ENCODE results near the gene TRPM8.

- no peak for TF ChIP-seq RAD21 (IDR thresholded peaks at IDR 0.05; ENCODE audit: low read depth)
- no peak for TF ChIP-seq CEBPB (IDR thresholded peaks at IDR 0.05)
- no peak for TF ChIP-seq FOXM1 (IDR thresholded peaks at IDR 0.05; ENCODE audit: borderline replicate concordance, low read depth)
- no peak for TF ChIP-seq EGR1 (IDR thresholded peaks at IDR 0.05)
- TF ChIP-seq YY1 (IDR thresholded peaks at IDR 0.05; ENCODE audit: low read depth) = no peak
- no peak for TF ChIP-seq MAX (IDR thresholded peaks at IDR 0.05)
- TF ChIP-seq EP300 (IDR thresholded peaks at IDR 0.05; ENCODE audit: borderline replicate concordance) = no peak
- no peak for TF ChIP-seq TAF1 (IDR thresholded peaks at IDR 0.05; ENCODE audit: low read depth)
- no peak for TF ChIP-seq REST (IDR thresholded peaks at IDR 0.05; ENCODE audit: low read depth)
- TF ChIP-seq TCF12 (IDR thresholded peaks at IDR 0.05; ENCODE audit: low read depth) = no peak
- no peak for TF ChIP-seq USF1 (IDR thresholded peaks at IDR 0.05)
- no peak for TF ChIP-seq TEAD4 (IDR thresholded peaks at IDR 0.05)
- no peak for TF ChIP-seq CREB1 (IDR thresholded peaks at IDR 0.05; ENCODE audit: low read depth)
Observed at GRCh38 chr2:233922471-233922870, 5.3 kb downstream of the TRPM8 start.
